Trophoblast cell (in vitro differentiated cells and primary cell): Measurements from ENCODE around the gene LAMC2.

ENCODE experiments used
- DNase-seq, 2 donors: peaks; one replicate each; pipeline ENCODE4 v3.0.0-alpha.2; 2016
- H2AFZ ChIP-seq: 2 replicates; pipeline ENCODE4 v1.6.1; 2013; ENCODE audit warnings: low read length, moderate library complexity, mild to moderate bottlenecking; ENCODE audit not compliant: insufficient read depth, poor library complexity
- H2AK5ac ChIP-seq: 2 replicates; pipeline ENCODE4 v1.6.1; 2013; ENCODE audit warnings: mild to moderate bottlenecking, low read length
- H2BK120ac ChIP-seq: 2 replicates; pipeline ENCODE4 v1.6.1; 2013; ENCODE audit warnings: low read length, mild to moderate bottlenecking, moderate library complexity; ENCODE audit not compliant: insufficient read depth, poor library complexity
- H2BK12ac ChIP-seq: 2 replicates; pipeline ENCODE4 v1.6.1; 2013; ENCODE audit warnings: mild to moderate bottlenecking, low read length, moderate library complexity
- H2BK5ac ChIP-seq: 2 replicates; pipeline ENCODE4 v1.6.1; 2013; ENCODE audit warnings: low read length, low read depth, moderate library complexity, mild to moderate bottlenecking; ENCODE audit not compliant: poor library complexity
- H3K14ac ChIP-seq: 2 replicates; pipeline ENCODE4 v1.6.1; 2013; ENCODE audit warnings: mild to moderate bottlenecking, low read length
- H3K18ac ChIP-seq: 2 replicates; pipeline ENCODE4 v1.6.1; 2013; ENCODE audit warnings: mild to moderate bottlenecking, low read length
- H3K23ac ChIP-seq: 2 replicates; pipeline ENCODE4 v1.6.1; 2013; ENCODE audit warnings: low read length
- H3K27ac ChIP-seq: 2 replicates; pipeline ENCODE4 v1.5.1; 2013; ENCODE audit warnings: low read depth, mild to moderate bottlenecking, inconsistent platforms, low read length, moderate library complexity
- H3K27me3 ChIP-seq: 2 replicates; pipeline ENCODE4 v1.6.1; 2013; ENCODE audit warnings: inconsistent platforms, mild to moderate bottlenecking, low read length, moderate library complexity; ENCODE audit not compliant: insufficient read depth
- H3K36me3 ChIP-seq, 2 experiments: 1 replicate in 1 of 2; 2 replicates in 1 of 2; pipeline ENCODE4 v1.6.1; 2013; ENCODE audit warnings: low read length in 2 of 2, mild to moderate bottlenecking in 2 of 2, moderate library complexity in 1 of 2; ENCODE audit not compliant: insufficient read depth in 2 of 2, control insufficient read depth in 1 of 2
- H3K4ac ChIP-seq: 2 replicates; pipeline ENCODE4 v1.6.1; 2013; ENCODE audit warnings: low read depth, mild to moderate bottlenecking, low read length, moderate library complexity
- H3K4me1 ChIP-seq, 2 experiments: 1 replicate in 1 of 2; 2 replicates in 1 of 2; pipeline ENCODE4 v1.6.1; 2013; ENCODE audit warnings: low read length in 2 of 2, mild to moderate bottlenecking in 2 of 2, moderate library complexity in 1 of 2; ENCODE audit not compliant: insufficient read depth in 2 of 2, control insufficient read depth in 1 of 2
- H3K4me2 ChIP-seq: 2 replicates; pipeline ENCODE4 v1.6.1; 2013; ENCODE audit warnings: inconsistent platforms, mild to moderate bottlenecking, low read length, moderate library complexity
- H3K4me3 ChIP-seq: 2 replicates; pipeline ENCODE4 v1.5.1; 2013; ENCODE audit warnings: mild to moderate bottlenecking, low read depth, low read length, inconsistent platforms
- H3K79me1 ChIP-seq: one replicate; pipeline ENCODE4 v1.6.1; 2013; ENCODE audit warnings: low read length
- H3K79me2 ChIP-seq: 2 replicates; pipeline ENCODE4 v1.6.1; 2013; ENCODE audit warnings: low read length, mild to moderate bottlenecking; ENCODE audit not compliant: control insufficient read depth, insufficient read depth, poor library complexity
- H3K9ac ChIP-seq: 2 replicates; pipeline ENCODE4 v1.6.1; 2013; ENCODE audit warnings: mild to moderate bottlenecking, low read length
- H3K9me3 ChIP-seq: 2 replicates; pipeline ENCODE4 v1.6.1; 2013; ENCODE audit warnings: low read depth, mild to moderate bottlenecking, control low read depth, inconsistent platforms, low read length; ENCODE audit not compliant: insufficient read depth
- H4K12ac ChIP-seq: 2 replicates; pipeline ENCODE4 v1.6.1; 2013; ENCODE audit warnings: low read depth, mild to moderate bottlenecking, low read length, moderate library complexity
- H4K8ac ChIP-seq: 2 replicates; pipeline ENCODE4 v1.6.1; 2013; ENCODE audit warnings: low read depth, mild to moderate bottlenecking, low read length, moderate library complexity
- H4K91ac ChIP-seq: one replicate; pipeline ENCODE4 v1.6.1; 2013; ENCODE audit warnings: low read depth, mild to moderate bottlenecking, low read length, moderate library complexity
- WGBS: extraction: QIAGEN DNeasy Blood & Tissue Kit; methylation state at CpG from one replicate; pipeline ENCODE4 v1.1.7; 2013; ENCODE audit warnings: missing lambda C conversion rate; ENCODE audit not compliant: insufficient read length, insufficient coverage; ENCODE audit errors: extremely low coverage; 5-methylcytosine and 5-hydroxymethylcytosine counted together

The LAMC2 gene

DNA sequence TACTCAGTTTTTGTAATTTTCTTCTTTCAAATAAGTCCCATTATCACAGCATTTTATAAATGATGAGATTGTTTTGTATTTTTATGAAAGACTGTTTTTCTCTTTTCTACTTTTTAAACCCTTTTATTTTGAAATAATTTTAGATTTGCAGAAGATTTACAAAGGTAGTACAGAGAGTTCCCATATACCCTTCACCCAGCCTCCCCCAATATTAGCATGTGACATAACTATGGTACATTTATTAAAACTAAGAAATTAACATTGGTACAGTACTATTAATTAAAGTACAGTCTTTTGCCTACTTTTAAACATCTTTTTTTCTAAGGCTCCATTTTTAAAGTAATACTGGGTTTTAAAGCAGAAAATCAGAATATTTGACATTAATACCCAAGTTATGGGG lies 35.6 kb upstream of the LAMC2 start:
- Histone ChIP-seq H3K18ac (no peak overlapping the region), H4K8ac (no peak overlapping the region), H3K9me3 (peaks cover 2% of the 10 kb centered on the region), H3K4ac (no peak overlapping the region), H3K4me3 (no peak overlapping the region), H3K23ac (no peak overlapping the region), H3K9ac (no peak overlapping the region), H2AK5ac (no peak overlapping the region), H2BK120ac (no peak overlapping the region), H3K36me3 (no peaks in the 10 kb centered on the region), H3K27ac (no peak overlapping the region), H3K79me1 (no peaks in the 10 kb centered on the region), H3K79me2 (no peaks in the 10 kb centered on the region), H4K12ac (no peak overlapping the region), H2BK5ac (no peak overlapping the region), H3K4me1 (no peaks in the 10 kb centered on the region), H4K91ac (no peak overlapping the region), H2BK12ac (no peak overlapping the region), H3K27me3 (no peaks in the 10 kb centered on the region), H3K14ac (no peak overlapping the region), H2AFZ (no peak overlapping the region), H3K4me2 (no peak overlapping the region)
- no peak for DNase-seq

DNA sequence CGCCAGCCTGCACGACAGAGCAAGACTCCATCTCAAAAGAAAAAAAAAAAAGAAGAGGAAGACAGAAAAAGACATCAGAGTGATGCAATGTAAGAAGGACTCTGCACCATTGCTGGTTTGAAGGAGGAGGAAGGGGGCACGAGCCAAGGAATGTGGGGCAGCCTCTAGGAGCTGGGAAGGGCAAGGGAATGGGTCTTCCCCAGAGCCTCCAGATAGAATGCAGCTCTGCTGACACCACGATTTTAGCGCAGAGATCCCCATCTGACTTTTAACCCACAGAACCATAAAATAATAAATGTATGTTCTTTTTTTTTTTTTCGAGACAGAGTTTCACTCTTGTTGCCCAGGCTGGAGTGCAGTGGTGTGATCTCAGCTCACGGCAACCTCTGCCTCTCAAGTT lies 33.9 kb upstream of the LAMC2 start:
- Histone ChIP-seq H4K8ac (no peak overlapping the region), H3K14ac (no peak overlapping the region), H2BK120ac (no peak overlapping the region), H3K9ac (no peak overlapping the region), H2BK12ac (no peak overlapping the region), H4K12ac (no peak overlapping the region), H3K79me2 (no peaks in the 10 kb centered on the region), H3K36me3 (no peaks in the 10 kb centered on the region), H3K4me1 (no peaks in the 10 kb centered on the region), H3K4me3 (no peak overlapping the region), H2AK5ac (no peak overlapping the region), H3K4me2 (no peak overlapping the region), H3K4ac (no peak overlapping the region), H3K79me1 (no peaks in the 10 kb centered on the region), H3K18ac (no peak overlapping the region), H3K27me3 (no peaks in the 10 kb centered on the region), H3K23ac (no peak overlapping the region), H3K27ac (no peak overlapping the region), H2AFZ (no peak overlapping the region), H4K91ac (no peak overlapping the region), H2BK5ac (no peak overlapping the region), H3K9me3 (peaks cover 2% of the 10 kb centered on the region)
- DNase-seq = no peak
- no CpG with 5 or more reads among the region's 7 CpGs for WGBS

DNA sequence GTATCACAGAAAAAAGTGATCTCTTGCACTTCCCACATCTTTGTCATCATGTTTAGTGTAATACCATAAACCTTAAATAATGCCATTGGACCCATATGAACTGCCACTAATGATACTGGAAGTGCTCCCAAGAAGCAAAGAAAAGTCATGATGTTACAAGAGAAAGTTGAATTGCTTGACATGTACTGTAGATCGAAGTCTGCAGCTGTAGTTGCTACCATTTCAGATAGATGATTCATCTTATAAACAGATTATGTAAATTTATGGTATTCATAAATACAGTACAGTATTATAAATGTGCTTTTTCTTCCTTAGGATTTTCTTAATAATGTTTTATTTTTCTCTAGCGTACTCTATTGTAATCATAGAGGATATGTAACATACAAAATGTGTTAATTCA lies 30.1 kb upstream of the LAMC2 start:
- Histone ChIP-seq H4K91ac (no peak overlapping the region), H3K23ac (no peak overlapping the region), H4K12ac (no peak overlapping the region), H2BK120ac (no peak overlapping the region), H2BK12ac (no peak overlapping the region), H3K27me3 (no peaks in the 10 kb centered on the region), H3K9me3 (no peaks in the 10 kb centered on the region), H3K4me1 (peaks cover 5 to 10% of the 10 kb centered on the region in 2 experiments), H3K36me3 (no peaks in the 10 kb centered on the region), H3K14ac (no peak overlapping the region), H3K18ac (no peak overlapping the region), H3K27ac (no peak overlapping the region), H3K79me2 (no peaks in the 10 kb centered on the region), H3K4ac (no peak overlapping the region), H3K4me2 (no peak overlapping the region), H3K79me1 (peaks cover 4% of the 10 kb centered on the region), H3K4me3 (no peak overlapping the region), H2BK5ac (no peak overlapping the region), H4K8ac (no peak overlapping the region), H2AFZ (no peak overlapping the region), H3K9ac (no peak overlapping the region), H2AK5ac (no peak overlapping the region)
- WGBS = no CpG with 5 or more reads among the region's 2 CpGs
- DNase-seq = no peak

DNA sequence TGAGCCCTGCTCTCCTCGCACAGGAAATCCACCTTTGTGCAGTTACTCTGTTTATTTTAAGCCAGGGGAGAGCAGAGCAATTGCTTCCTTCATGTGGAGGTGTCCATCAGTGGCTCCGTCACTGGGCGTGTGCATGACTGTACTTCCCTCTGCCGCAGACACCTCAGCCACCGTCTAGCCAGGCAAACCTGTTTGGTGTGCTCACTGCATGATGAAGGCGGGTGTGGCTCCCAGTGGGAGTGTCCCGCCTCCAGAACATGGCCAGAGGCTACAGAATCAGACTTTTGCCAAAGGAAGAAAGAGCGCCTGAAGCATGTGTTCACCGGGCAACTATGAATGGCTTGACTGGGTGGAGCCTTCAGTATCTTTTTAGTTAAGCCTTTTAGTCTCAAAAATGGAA lies 26.1 kb upstream of the LAMC2 start:
- no peaks in the 10 kb centered on the region for H3K27me3 ChIP-seq
- no peaks in the 10 kb centered on the region for H3K36me3 ChIP-seq
- H2BK5ac ChIP-seq = no peak overlapping the region
- H4K12ac ChIP-seq = no peak overlapping the region
- peaks cover 7 to 19% of the 10 kb centered on the region in 2 experiments for H3K4me1 ChIP-seq
- no peak overlapping the region for H2AK5ac ChIP-seq
- no peaks in the 10 kb centered on the region for H3K79me2 ChIP-seq
- peaks cover 4% of the 10 kb centered on the region for H3K79me1 ChIP-seq
- no CpG with 5 or more reads among the region's 9 CpGs for WGBS
- H3K23ac ChIP-seq = no peak overlapping the region
- H2BK12ac ChIP-seq = no peak overlapping the region
- H3K4ac ChIP-seq = no peak overlapping the region
- no peak overlapping the region for H2BK120ac ChIP-seq
- H4K91ac ChIP-seq = no peak overlapping the region
- H2AFZ ChIP-seq = no peak overlapping the region
- H3K4me2 ChIP-seq = peak overlapping the region; percentile 16
- H3K9me3 ChIP-seq = peaks cover 2% of the 10 kb centered on the region
- peak; percentile 100 for DNase-seq
- no peak overlapping the region for H3K14ac ChIP-seq
- no peak overlapping the region for H4K8ac ChIP-seq
- no peak overlapping the region for H3K9ac ChIP-seq
- no peak overlapping the region for H3K4me3 ChIP-seq
- H3K27ac ChIP-seq = peak overlapping the region; percentile 54
- no peak overlapping the region for H3K18ac ChIP-seq
